IPS DF 4.7 (cell line): Measurements from ENCODE around the gene LMCD1.

ENCODE experiments used
- DNase-seq: peaks from one replicate; pipeline ENCODE4 v3.0.0-alpha.2; 2013; ENCODE audit warnings: low spot score; ENCODE audit errors: extremely low read depth

The LMCD1 gene

GRCh38 chr3:8505621-8506020, 4.0 kb downstream of the LMCD1 start:
- DNase-seq = no peak

GRCh38 chr3:8506571-8507061, 5.0 kb downstream of the LMCD1 start:
- DNase-seq = no peak

- no peak for DNase-seq
Observed at GRCh38 chr3:8507496-8507895, 5.9 kb downstream of the LMCD1 start.

- no peak for DNase-seq
Observed at GRCh38 chr3:8509961-8510360, 8.3 kb downstream of the LMCD1 start.

GRCh38 chr3:8512234-8512633, 10.6 kb downstream of the LMCD1 start:
- no peak for DNase-seq

GRCh38 chr3:8516047-8516661, 14.5 kb downstream of the LMCD1 start:
- no peak for DNase-seq

- no peak for DNase-seq
Observed at GRCh38 chr3:8516783-8517182, 15.2 kb downstream of the LMCD1 start.

GRCh38 chr3:8517487-8517886, 15.9 kb downstream of the LMCD1 start:
- DNase-seq = no peak

GRCh38 chr3:8518138-8518537, 16.5 kb downstream of the LMCD1 start:
- no peak for DNase-seq

- no peak for DNase-seq
Observed at GRCh38 chr3:8519156-8519555, 17.5 kb downstream of the LMCD1 start.

GRCh38 chr3:8519774-8520448, 18.3 kb downstream of the LMCD1 start:
- DNase-seq = no peak

GRCh38 chr3:8520816-8521403, 19.3 kb downstream of the LMCD1 start:
- DNase-seq = no peak

GRCh38 chr3:8523041-8523440, 21.4 kb downstream of the LMCD1 start:
- DNase-seq = no peak

GRCh38 chr3:8524249-8524648, 22.6 kb downstream of the LMCD1 start:
- no peak for DNase-seq

- no peak for DNase-seq
Observed at GRCh38 chr3:8524656-8525399, 23.2 kb downstream of the LMCD1 start.

- no peak for DNase-seq
Observed at GRCh38 chr3:8525893-8526292, 24.3 kb downstream of the LMCD1 start.

- DNase-seq = no peak
Observed at GRCh38 chr3:8529181-8529637, 27.6 kb downstream of the LMCD1 start.

- no peak for DNase-seq
Observed at GRCh38 chr3:8529738-8530525, 28.3 kb downstream of the LMCD1 start.

GRCh38 chr3:8530581-8530980, 29.0 kb downstream of the LMCD1 start:
- DNase-seq = no peak

- no peak for DNase-seq
Observed at GRCh38 chr3:8532251-8532871, 30.7 kb downstream of the LMCD1 start.
